Activated CD4-positive, alpha-beta T cell treated with anti-CD3 and anti-CD28 coated beads, Interleukin-2, amount 50 U/mL, for 4 hours (primary cell): Measurements from ENCODE around the gene NTM.

Experiments
- DNase-seq, 2 experiments: peaks; one replicate each; pipeline ENCODE4 v3.0.0-alpha.2; 2020

The NTM gene

DNA sequence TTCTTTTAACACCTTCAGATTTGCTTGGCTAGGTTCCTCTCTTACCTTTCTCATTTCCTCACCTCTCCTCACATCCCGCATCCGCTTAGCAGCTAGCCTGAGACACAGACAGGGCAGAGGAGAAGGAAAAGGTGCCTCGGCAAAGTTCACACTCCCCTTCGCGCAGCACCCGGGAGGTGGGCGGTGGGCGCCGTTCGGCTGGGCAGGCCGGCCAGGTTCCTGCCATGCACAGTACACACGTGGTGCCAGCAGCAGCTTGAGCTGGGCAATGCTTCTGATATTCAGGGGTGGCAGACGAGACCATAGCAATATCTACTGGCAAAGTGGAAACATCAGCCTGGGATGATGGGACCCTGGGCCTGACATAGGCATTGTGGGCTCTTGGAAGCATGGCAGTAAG, 3.3 kb downstream of the NTM start:
- no peak for DNase-seq

- DNase-seq, result no peak
These were observed 5.0 kb downstream of the NTM start for GRCh38 chr11:131375421-131375820.

DNA sequence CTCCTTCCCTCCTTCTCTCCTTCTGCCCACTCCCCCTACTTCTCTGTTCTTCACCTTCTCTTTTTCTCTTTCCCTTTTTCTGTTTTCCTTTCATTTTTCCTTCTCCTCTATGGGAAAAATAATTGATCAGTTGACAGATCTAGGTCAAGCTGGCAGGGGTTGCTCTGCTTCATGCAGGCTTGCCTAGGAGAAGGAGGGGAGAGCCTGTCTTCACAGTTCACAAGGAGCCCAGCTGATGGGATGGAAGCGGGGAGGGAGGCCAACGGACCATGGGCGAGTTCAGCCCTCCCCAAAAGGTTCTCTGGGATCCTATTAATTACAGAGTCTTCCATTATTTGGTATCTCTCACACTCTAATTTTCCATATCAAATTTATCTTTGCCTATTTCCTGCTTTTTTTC, 5.5 kb downstream of the NTM start:
- DNase-seq, result no peak

DNA sequence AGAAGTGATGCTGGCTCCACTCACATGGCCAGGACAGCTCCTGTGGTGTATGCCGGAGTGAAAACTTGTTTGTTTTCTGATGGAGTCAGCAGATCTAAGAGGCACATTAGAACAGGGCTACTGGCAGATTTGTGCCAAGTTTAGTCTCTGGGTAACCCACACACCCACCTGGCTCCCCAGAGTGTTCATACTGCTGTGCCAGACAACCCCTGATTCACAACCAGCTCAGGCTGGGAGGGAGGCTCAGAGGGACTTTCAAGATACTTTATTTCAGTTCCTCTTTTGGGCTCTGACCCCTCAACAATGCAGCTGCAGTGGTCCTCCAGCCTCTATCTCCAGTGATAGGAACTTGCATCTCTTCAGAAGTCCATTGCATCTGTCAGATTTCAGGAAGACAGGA, 8.5 kb downstream of the NTM start:
- DNase-seq, result no peak

GRCh38 chr11:131385763-131386390, 15.5 kb downstream of the NTM start:
- no peak for DNase-seq

DNA sequence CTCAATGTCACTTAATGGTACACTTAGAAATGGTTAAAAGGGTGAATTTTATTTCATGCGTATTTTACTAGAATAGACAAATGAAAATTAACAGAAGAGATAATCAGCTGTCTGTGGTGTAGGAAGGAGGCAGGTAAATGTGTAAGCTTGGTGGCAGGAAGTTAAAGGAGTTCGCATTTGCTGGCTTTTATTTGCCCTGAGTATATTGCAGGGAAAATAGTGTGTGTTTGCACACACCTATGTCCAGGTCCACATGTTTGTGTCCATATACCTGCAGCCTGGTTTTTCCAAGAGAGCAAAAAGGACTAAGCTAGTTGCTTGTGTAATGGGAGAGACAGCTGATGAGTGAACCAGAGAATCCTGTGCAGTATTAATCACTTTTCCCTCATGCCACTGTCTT, 16.0 kb downstream of the NTM start:
- no peak for DNase-seq

GRCh38 chr11:131388030-131388429, 17.6 kb downstream of the NTM start:
- no peak for DNase-seq

DNA sequence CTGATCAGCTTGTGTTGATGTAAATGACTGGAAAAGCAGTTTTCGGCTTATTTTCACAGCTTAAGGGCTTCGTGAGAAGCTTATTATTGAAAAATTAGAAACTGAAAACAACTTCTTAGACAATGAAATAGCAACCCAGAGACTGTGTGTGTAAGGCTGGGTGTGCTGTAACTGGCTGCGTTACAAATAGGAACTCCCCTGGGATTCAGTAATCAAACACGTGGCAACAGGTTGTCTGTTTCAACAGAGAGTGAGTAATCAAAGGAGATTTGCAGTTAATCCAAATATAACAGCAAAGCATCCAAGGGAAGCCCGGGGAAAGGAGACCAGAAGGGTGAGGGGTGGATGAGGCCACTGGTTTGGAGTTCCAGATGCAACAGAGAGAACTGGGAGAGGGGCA, 19.2 kb downstream of the NTM start:
- DNase-seq, result no peak

- no peak for DNase-seq
These were observed 20.8 kb downstream of the NTM start for GRCh38 chr11:131391176-131391575.

DNA sequence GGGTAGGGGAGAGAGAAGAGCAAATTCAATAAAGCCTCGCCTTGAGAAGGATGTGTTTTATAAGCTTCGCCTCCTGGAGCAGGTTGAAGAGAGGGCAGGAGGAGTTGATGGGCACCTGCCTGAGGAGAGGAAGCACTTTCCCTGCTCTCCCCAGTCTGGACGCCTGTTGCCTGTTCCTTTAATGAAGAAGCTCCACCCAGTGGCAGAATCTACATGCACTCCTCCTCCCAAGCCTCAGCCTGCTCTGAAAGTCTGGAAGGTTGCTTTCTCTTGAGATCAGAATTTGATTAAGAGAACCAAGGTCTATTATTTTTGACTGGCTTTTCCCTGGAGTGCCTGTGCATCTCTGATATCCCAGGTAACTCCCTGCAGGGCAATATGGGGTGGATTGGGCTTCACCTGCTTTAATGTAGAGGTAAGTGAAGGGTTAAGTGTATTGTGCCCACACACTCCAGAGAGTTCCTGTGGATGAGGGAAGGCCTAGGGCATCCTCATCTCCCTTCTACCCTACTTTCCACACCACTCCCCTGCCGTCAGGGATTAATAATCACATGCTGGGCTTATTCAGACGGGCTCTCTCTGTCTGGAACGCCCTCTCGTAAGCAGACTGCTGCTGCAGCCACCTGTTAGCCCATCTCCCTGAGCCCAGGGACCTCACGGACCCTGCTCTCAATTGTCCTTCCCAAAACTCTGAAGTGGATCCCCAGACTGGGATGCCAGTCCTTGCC, 22.3 kb downstream of the NTM start:
- no peak for DNase-seq

DNA sequence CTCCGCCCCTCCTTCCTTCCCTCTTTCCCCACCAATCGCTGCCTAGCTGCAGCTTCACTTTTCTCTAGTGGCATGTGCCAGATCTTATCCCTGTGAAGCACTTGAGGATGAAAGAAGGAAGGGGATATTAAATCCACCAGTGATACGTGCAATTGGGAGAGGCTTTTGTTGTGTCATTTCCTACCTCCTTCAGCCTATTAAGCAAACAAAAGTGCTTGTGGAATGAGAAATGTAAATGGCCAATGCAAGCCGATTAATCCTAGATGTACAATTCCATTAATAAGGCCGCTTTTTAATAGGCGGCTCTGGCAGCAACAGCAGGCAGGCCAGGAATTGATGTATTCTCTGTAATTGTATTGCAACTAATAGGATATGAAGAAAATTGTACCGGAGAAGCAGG, 23.3 kb downstream of the NTM start:
- no peak for DNase-seq

GRCh38 chr11:131397675-131398074, 27.3 kb downstream of the NTM start:
- DNase-seq, result no peak

DNA sequence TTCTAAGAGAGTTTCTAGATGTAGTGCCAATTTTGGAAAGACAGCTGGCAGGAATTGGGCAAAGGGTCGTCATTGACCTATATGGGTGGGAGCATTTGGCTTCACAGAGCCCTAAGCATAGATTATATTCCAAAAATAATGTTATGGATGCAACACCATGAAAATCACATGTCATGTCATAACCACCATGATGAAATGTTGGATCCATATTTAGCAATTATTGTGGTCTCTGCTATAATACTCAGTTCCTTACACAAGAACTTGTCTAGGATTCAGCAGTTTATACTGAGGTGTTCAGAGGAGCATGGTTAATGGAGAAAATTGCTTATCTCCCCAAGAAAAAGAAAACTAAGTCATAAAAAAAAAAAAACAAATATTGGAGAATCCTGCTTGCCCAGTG, 31.6 kb downstream of the NTM start:
- DNase-seq, result no peak

DNA sequence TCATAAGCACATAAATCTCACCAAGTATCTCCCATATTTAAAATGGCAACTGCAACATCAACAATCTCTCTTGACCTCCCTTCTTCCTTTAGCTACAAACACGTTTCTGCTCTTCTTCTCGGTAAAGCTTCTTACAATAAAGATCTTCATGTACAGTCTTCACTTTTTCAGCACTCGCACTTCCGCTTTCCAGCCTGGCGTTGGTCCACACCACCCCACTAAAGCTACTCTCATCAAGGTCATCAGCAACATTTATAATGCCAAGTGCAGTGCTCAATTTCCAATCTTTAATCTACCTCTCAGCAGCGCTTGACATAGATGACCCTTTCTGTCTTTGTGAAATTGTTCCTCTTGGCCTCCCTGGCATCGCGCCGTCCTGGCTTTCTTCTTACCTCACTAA, 33.6 kb downstream of the NTM start:
- DNase-seq, result no peak

GRCh38 chr11:131408025-131408640, 37.7 kb downstream of the NTM start:
- DNase-seq, result no peak

- DNase-seq, result no peak
These were observed 38.9 kb downstream of the NTM start for GRCh38 chr11:131409345-131409744.

GRCh38 chr11:131411636-131412035, 41.2 kb downstream of the NTM start:
- DNase-seq, result no peak

GRCh38 chr11:131412061-131412460, 41.6 kb downstream of the NTM start:
- DNase-seq, result no peak

DNA sequence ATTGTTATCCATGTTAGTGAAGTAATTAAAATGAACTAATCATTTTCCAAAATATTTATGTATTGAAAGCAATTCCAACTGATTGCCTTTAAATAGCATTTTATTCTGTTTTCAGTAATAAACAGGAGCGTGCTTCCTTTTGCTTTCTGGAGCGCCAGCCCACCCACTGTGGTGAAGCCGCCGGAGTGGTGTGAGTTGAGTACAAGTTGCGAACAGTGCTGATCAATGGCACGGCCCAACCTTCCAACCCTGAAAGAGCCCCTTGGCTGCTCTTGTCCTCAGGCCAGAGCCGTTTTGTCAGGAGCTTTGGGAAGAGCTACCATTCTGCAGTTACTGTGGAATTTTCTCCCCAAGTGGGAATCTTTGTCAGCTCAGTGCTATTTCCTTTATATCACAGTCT, 42.8 kb downstream of the NTM start:
- no peak for DNase-seq

DNA sequence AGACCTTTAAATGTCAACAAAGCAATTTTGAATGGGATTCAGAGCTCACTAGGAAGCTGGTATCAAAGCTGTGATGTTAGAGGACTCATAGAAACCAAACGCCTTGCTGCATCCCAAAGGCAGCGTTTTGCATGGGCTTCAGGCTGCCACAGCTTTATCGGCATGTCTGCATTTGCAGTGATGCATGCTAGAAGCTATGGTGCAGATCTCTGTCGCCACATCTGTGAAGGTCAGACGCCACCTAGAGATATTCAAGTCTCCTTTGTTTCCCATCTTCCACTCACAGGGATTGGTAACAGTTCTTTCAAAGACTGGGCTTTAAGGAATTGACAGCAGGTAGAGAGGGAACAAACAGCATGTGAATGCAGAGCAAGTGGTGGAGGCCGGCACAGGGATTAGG, 47.8 kb downstream of the NTM start:
- DNase-seq, result no peak

GRCh38 chr11:131421066-131421855, 50.8 kb downstream of the NTM start:
- no peak for DNase-seq

DNA sequence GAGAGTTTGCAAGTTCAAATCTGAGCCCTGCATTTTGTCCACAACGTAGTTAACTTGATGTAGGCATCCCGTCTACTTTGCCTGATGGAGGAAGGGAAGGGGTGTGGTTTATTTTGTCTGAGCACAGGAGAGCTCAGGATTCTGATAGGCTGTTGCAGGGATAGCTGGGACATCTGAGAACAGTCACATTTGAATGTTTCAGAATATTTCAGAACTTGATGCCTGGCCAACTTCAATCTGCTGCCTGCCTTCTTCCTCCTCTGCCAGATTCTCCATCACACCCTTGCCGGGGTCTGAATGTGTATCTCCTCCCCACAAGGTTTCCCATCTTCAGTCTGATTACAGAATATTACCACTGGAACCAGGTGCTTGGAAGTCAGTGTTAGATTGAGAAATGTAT, 51.6 kb downstream of the NTM start:
- DNase-seq, result no peak

GRCh38 chr11:131422496-131422895, 52.1 kb downstream of the NTM start:
- DNase-seq, result no peak

DNA sequence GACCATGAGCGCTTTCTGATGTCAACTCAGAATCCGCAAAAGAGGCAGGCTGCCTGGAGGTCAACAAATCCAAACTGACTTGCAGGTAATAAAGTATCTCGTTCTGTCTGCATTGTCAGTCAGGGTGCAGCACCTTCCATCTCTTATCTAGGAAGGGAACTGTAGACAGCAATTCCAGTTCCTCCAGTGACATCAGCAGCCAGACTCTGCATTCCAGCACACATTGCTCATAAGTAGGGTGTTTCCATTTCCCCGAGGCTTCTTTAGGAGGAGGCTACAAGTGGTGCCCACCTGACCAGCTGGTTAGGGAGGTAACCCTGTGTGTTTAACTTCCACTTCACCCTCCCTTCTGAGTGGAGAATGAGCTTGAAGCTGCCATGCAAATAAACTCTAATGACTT, 53.3 kb downstream of the NTM start:
- DNase-seq, result no peak
